HepG2 (cell line): Measurements from ENCODE around the gene MPST. TPM values are rescaled to one million over a fixed set of nuclear protein-coding genes. Genes with fewer than 3 reads are reported as not detected.

ENCODE experiments used
- ASH2L ChIP-seq: fragments of 300-600, 200-600 bp; sonication (generic); IDR thresholded peaks from 2 replicates; pipeline ENCODE4 v1.7.0; 2017; ENCODE audit warnings: low read depth, mild to moderate bottlenecking, moderate library complexity, mixed read lengths, low read length; ENCODE audit not compliant: insufficient read length
- ATF3 ChIP-seq: sonication (generic); formaldehyde crosslinking; IDR thresholded peaks from 2 replicates; pipeline ENCODE4 v1.4.0; 2020; ENCODE audit warnings: missing genetic modification reagents
- FOXC1 ChIP-seq: sonication (generic); formaldehyde crosslinking; IDR thresholded peaks from 2 replicates; pipeline ENCODE4 v1.8.0; 2022; ENCODE audit warnings: mild to moderate bottlenecking, missing genetic modification reagents, borderline replicate concordance
- FOXP4 ChIP-seq: sonication (generic); formaldehyde crosslinking; IDR thresholded peaks from 2 replicates; pipeline ENCODE4 v1.4.0; 2020; ENCODE audit warnings: missing genetic modification reagents
- KAT8 ChIP-seq: IDR thresholded peaks from 2 replicates; pipeline ENCODE4 v1.6.1; 2016; ENCODE audit warnings: missing genetic modification reagents, missing compliant biosample characterization
- MEF2D ChIP-seq: sonication (generic); formaldehyde crosslinking; IDR thresholded peaks from 2 replicates; pipeline ENCODE4 v1.5.1; 2020; ENCODE audit warnings: mild to moderate bottlenecking, missing genetic modification reagents
- POGK ChIP-seq: sonication (generic); formaldehyde crosslinking; conservative IDR thresholded peaks from 2 replicates; pipeline ENCODE4 v1.8.0; 2022; ENCODE audit warnings: mild to moderate bottlenecking, moderate library complexity, missing genetic modification reagents
- ZBED4 ChIP-seq: sonication (generic); formaldehyde crosslinking; IDR thresholded peaks from 2 replicates; pipeline ENCODE4 v1.4.0; 2020; ENCODE audit warnings: missing genetic modification reagents, borderline replicate concordance
- ZBTB10 ChIP-seq: sonication (generic); formaldehyde crosslinking; IDR thresholded peaks from 2 replicates; pipeline ENCODE4 v1.4.0; 2020; ENCODE audit warnings: missing genetic modification reagents, borderline replicate concordance
- ZBTB26 ChIP-seq: IDR thresholded peaks from 2 replicates; pipeline ENCODE4 v1.6.1; 2016; ENCODE audit warnings: missing compliant biosample characterization, missing genetic modification reagents, borderline replicate concordance
- ZNF746 ChIP-seq: sonication (generic); formaldehyde crosslinking; IDR thresholded peaks from 2 replicates; pipeline ENCODE4 v1.8.0; 2022; ENCODE audit warnings: mild to moderate bottlenecking, missing genetic modification reagents
- ZNF747 ChIP-seq: sonication (generic); formaldehyde crosslinking; IDR thresholded peaks from 2 replicates; pipeline ENCODE4 v1.8.1; 2023; ENCODE audit warnings: missing genetic modification reagents, mild to moderate bottlenecking, borderline replicate concordance
- polyA plus RNA-seq, 8 experiments: library from polyadenylated mRNA; depleted of rRNA in 3 of 8; stranded (reverse) in 7 of 8; unstranded in 1 of 8; fragments of >200 nt; fragmentation: Illumina TruSeq in 4 of 8; extraction: Trizol in 4 of 8; gene quantifications; 2 replicates each; pipeline versions ENCODE4 v1.2.1 to v1.2.3, GENCODE V29; 2011 to 2016; ENCODE audit warnings: low read depth in 4 of 8, missing spikeins in 1 of 8, mixed read lengths in 1 of 8; ENCODE audit not compliant: insufficient read depth in 1 of 8
- total RNA-seq, 5 experiments: library from RNA; depleted of rRNA; stranded (reverse); fragments of >200 nt; fragmentation: Illumina TruSeq; extraction: Trizol; gene quantifications; 2 replicates each; pipeline ENCODE4 v1.2.3, GENCODE V29; 2016; ENCODE audit warnings: low read depth in 1 of 5

Gene MPST
- total and polyA plus RNA-seq, 2 of the 13 experiments (the other 11 are each of a cell fraction or from before 2014, with no cell fraction given), result 133 to 141 TPM

GRCh38 chr22:37033605-37034430 lies 14.3 kb downstream of the MPST start (continued):
- peak; percentile 64; the same call in 1 of the 2 replicates for TF ChIP-seq POGK (CRISPR knock-in tag)
- peak; percentile 21; the same call in 1 of the 2 replicates for TF ChIP-seq ZBED4 (CRISPR knock-in tag)
- TF ChIP-seq ZBTB10, result peak; percentile 67; the same call in 1 of the 2 replicates
- TF ChIP-seq MEF2D (CRISPR knock-in tag), result peak; percentile 42; the same call in 1 of the 2 replicates
- 0 out of 2 replicates have a peak, but pooled peaks have one; percentile 57 for TF ChIP-seq KAT8 (CRISPR knock-in tag)
- peak; percentile 46 for TF ChIP-seq ASH2L
- 0 out of 2 replicates have a peak, but pooled peaks have one; percentile 12 for TF ChIP-seq FOXC1 (CRISPR knock-in tag)
- TF ChIP-seq ZNF746 (CRISPR knock-in tag), result peak; percentile 53; the same call in 1 of the 2 replicates
- TF ChIP-seq FOXP4 (CRISPR knock-in tag), result peak; percentile 63; the same call in 1 of the 2 replicates
- 0 out of 2 replicates have a peak, but pooled peaks have one; percentile 19 for TF ChIP-seq ATF3
- TF ChIP-seq ZNF747, result peak; percentile 84
- peak; percentile 21; the same call in 1 of the 2 replicates for TF ChIP-seq ZBTB26 (CRISPR knock-in tag)
